Measurements from ENCODE around the gene UNC13C.

UNC13C gene

DNA sequence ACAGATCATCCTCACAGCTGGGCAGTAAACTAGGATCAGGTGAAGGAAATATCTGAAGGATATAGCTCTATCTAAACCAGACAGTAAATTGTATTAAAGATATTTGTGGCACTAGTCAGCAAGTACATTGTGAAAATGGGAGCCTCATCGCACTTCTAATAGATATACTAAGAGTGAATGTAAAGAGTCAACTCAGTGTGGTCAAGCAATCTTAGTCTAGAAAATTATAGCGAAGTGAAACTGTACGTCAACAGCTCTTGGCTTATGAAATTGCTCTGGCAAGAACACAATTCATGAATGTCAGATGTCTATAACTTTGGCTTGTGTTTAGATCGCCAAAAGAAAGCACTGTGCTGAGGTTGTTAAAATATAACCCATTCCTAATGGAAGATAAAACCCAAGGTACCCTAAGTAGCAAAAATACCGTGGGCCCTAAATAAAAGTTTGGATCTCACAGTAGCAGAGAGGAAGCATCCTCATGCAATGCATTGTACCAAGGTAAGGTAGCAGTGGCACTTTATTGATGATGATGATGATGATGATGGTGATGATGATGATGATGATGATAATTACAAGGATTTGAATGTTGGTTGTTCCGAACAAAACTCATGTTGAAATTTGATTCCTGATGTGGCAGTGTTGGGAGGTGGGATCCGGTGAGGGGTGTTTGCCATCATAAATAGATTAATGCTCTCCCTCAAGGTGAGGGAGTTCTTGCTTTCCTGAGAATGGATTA is 228.5 kb downstream of the UNC13C start:
- no peaks in the 10 kb centered on the region for H3K4me1 ChIP-seq (ENCODE audit: control insufficient read depth, insufficient read depth, low read length)
- H3K9me3 ChIP-seq (ENCODE audit: control insufficient read depth in 2 of 2, low read length in 2 of 2) = no peaks in the 10 kb centered on the region
- no peak overlapping the region for H3K4me3 ChIP-seq (ENCODE audit: low read length in 2 of 2)
- no peak overlapping the region for H3K27ac ChIP-seq (ENCODE audit: low read length)
- no peak overlapping the region for H3K9ac ChIP-seq (ENCODE audit: low read length in 2 of 2)
- no peaks in the 10 kb centered on the region for H3K27me3 ChIP-seq (ENCODE audit: control insufficient read depth in 1 of 2, insufficient read depth in 2 of 2, low read length in 2 of 2)
- H3K36me3 ChIP-seq (ENCODE audit: control insufficient read depth in 2 of 2, insufficient read depth in 2 of 2, low read length in 2 of 2) = no peaks in the 10 kb centered on the region

DNA sequence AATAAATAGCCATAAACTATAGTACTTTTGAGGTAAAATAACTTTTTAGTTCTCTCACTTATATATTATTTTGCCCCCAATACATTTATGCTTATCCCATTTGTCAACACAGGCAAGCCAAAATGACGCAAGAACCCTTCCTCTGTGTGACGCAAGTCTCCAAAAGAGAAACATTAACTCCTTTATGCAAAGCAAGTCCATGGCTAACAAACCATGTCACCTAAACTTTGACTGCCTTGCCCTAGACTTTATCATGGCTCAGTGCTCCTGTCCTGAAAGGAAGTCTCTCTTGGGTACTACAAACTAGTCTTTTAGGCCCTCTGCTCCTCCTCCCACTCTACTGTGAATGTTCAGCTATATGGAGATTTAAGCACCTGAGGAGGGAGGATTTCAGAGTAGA is 230.5 kb downstream of the UNC13C start:
- Histone ChIP-seq H3K27me3 (ENCODE audit: control insufficient read depth in 1 of 2, insufficient read depth in 2 of 2, low read length in 2 of 2) (no peaks in the 10 kb centered on the region), H3K27ac (ENCODE audit: low read length) (no peak overlapping the region), H3K9ac (ENCODE audit: low read length in 2 of 2) (no peak overlapping the region), H3K4me3 (ENCODE audit: low read length in 2 of 2) (no peak overlapping the region), H3K4me1 (ENCODE audit: control insufficient read depth, insufficient read depth, low read length) (no peaks in the 10 kb centered on the region), H3K9me3 (ENCODE audit: control insufficient read depth in 2 of 2, low read length in 2 of 2) (no peaks in the 10 kb centered on the region), H3K36me3 (ENCODE audit: control insufficient read depth in 2 of 2, insufficient read depth in 2 of 2, low read length in 2 of 2) (no peaks in the 10 kb centered on the region)

DNA sequence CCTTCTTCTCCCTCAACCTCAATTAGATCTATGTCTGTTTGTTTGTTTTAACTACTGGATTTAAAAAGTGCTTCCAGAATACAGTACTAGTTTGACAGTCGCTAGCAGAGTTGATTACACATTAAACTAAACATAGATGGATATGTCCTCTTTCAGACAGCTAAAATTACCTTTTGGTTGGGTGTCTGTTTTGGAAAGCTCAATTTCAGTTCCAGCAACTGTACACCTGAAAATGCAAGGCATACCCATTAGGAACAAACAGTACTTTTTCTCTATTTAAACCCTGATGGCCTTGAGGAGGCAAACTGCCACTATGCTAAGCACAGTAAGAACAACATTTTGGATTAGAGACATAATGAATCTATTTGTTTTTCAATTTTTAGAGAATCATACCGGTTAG is 234.4 kb downstream of the UNC13C start:
- no peaks in the 10 kb centered on the region for H3K36me3 ChIP-seq (ENCODE audit: control insufficient read depth in 2 of 2, insufficient read depth in 2 of 2, low read length in 2 of 2)
- H3K27ac ChIP-seq (ENCODE audit: low read length) = no peak overlapping the region
- no peak overlapping the region for H3K4me3 ChIP-seq (ENCODE audit: low read length in 2 of 2)
- H3K4me1 ChIP-seq (ENCODE audit: control insufficient read depth, insufficient read depth, low read length) = no peaks in the 10 kb centered on the region
- no peaks in the 10 kb centered on the region for H3K9me3 ChIP-seq (ENCODE audit: control insufficient read depth in 2 of 2, low read length in 2 of 2)
- no peak overlapping the region for H3K9ac ChIP-seq (ENCODE audit: low read length in 2 of 2)
- no peaks in the 10 kb centered on the region for H3K27me3 ChIP-seq (ENCODE audit: control insufficient read depth in 1 of 2, insufficient read depth in 2 of 2, low read length in 2 of 2)

DNA sequence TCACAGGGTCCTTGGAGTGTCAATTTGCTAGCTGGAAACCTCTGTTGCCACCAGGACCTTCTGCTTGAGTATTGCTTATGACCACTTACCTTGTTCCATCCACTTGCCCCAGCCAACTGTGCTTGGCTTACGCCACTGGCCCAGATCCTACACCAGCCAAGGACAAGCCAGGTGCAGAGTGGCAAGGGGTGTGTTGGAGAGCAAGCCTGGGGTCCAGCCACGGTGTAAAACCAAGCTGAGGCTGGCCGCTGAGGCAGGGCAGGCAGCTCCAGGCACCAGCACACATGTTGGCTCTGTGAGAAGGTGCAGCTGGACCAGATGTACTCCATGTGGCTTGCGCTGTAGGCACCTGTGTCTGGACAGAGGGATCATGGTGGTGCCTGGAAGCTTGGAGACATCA is 248.2 kb downstream of the UNC13C start:
- Histone ChIP-seq H3K27me3 (ENCODE audit: control insufficient read depth in 1 of 2, insufficient read depth in 2 of 2, low read length in 2 of 2) (no peaks in the 10 kb centered on the region), H3K4me1 (ENCODE audit: control insufficient read depth, insufficient read depth, low read length) (no peaks in the 10 kb centered on the region), H3K9ac (ENCODE audit: low read length in 2 of 2) (no peak overlapping the region)

DNA sequence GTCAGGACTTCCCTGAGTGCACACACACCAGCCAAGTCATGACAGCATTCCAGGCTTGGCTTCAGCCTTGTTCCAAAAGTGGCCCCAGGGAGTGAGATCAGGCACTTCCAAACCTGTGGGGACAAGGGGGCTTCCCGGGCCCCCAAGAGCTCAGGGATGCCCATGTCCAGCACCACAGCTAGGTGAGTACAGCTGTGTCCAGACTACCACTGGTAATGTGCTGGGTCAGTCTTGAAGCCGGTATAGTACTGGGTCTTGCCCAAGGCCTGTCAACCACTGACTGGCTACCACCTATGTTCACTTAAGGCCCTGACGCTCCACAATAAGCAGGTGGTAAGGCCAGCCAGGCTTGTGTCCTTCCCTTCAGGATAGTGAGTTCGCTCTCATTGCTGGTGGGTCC is 249.3 kb downstream of the UNC13C start:
- no peaks in the 10 kb centered on the region for H3K36me3 ChIP-seq (ENCODE audit: control insufficient read depth in 2 of 2, insufficient read depth in 2 of 2, low read length in 2 of 2)
- no peak overlapping the region for H3K4me3 ChIP-seq (ENCODE audit: low read length in 2 of 2)
- no peak overlapping the region for H3K27ac ChIP-seq (ENCODE audit: low read length)
- no peak overlapping the region for H3K9ac ChIP-seq (ENCODE audit: low read length in 2 of 2)
- H3K4me1 ChIP-seq (ENCODE audit: control insufficient read depth, insufficient read depth, low read length) = no peaks in the 10 kb centered on the region
- H3K9me3 ChIP-seq (ENCODE audit: control insufficient read depth in 2 of 2, low read length in 2 of 2) = peaks cover 0 to 2% of the 10 kb centered on the region in 2 donors
- H3K27me3 ChIP-seq (ENCODE audit: control insufficient read depth in 1 of 2, insufficient read depth in 2 of 2, low read length in 2 of 2) = no peaks in the 10 kb centered on the region

More for the DNA sequence above, 248.2 kb downstream of the UNC13C start:
- Histone ChIP-seq H3K36me3 (ENCODE audit: control insufficient read depth in 2 of 2, insufficient read depth in 2 of 2, low read length in 2 of 2) (no peaks in the 10 kb centered on the region), H3K27ac (ENCODE audit: low read length) (no peak overlapping the region), H3K9me3 (ENCODE audit: control insufficient read depth in 2 of 2, low read length in 2 of 2) (peaks cover 0 to 2% of the 10 kb centered on the region in 2 donors), H3K4me3 (ENCODE audit: low read length in 2 of 2) (no peak overlapping the region)

DNA sequence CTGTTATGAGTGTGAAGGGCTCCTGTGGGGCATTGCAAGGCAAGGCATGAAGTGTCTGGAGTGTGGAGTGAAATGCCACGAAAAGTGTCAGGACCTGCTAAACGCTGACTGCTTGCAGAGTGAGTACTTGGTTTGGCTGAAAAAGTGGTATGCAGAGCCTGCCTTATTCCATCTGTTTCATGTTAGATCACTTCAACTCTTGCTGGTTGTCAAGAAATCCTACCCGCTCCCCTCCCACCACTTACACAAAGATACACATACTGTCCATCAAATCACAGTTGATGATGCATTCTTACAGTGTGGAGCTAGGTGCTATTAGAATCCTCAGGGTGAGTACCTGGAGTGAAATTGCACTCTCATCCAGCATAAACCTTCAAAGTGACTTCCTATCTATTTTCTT is 272.1 kb downstream of the UNC13C start:
- Histone ChIP-seq H3K27me3 (ENCODE audit: control insufficient read depth in 1 of 2, insufficient read depth in 2 of 2, low read length in 2 of 2) (no peaks in the 10 kb centered on the region), H3K9ac (ENCODE audit: low read length in 2 of 2) (no peak overlapping the region), H3K27ac (ENCODE audit: low read length) (no peak overlapping the region), H3K36me3 (ENCODE audit: control insufficient read depth in 2 of 2, insufficient read depth in 2 of 2, low read length in 2 of 2) (no peaks in the 10 kb centered on the region), H3K4me3 (ENCODE audit: low read length in 2 of 2) (no peak overlapping the region), H3K9me3 (ENCODE audit: control insufficient read depth in 2 of 2, low read length in 2 of 2) (no peaks in the 10 kb centered on the region), H3K4me1 (ENCODE audit: control insufficient read depth, insufficient read depth, low read length) (no peaks in the 10 kb centered on the region)

DNA sequence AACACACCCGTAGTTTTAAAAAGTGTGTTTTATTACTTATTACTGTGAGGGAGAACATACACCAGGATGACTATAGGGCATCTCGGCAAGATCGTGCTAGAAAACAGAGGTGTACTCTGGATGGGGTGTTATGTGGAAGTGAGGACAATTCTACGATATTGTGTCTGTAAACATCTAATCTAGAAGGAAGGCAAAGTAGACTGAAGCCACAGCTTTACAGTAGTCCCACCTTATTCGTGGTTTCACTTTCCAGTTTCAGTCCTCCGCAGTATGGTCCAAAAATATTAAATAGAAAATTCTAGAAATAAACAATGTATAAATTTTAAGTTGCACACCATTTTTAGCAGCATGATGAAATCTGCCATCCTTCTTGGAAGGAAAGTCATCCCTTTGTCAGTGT is 277.9 kb downstream of the UNC13C start:
- H3K9me3 ChIP-seq (ENCODE audit: control insufficient read depth in 2 of 2, low read length in 2 of 2) = no peaks in the 10 kb centered on the region
- H3K27ac ChIP-seq (ENCODE audit: low read length) = no peak overlapping the region
- no peaks in the 10 kb centered on the region for H3K4me1 ChIP-seq (ENCODE audit: control insufficient read depth, insufficient read depth, low read length)
- no peaks in the 10 kb centered on the region for H3K36me3 ChIP-seq (ENCODE audit: control insufficient read depth in 2 of 2, insufficient read depth in 2 of 2, low read length in 2 of 2)
- no peak overlapping the region for H3K9ac ChIP-seq (ENCODE audit: low read length in 2 of 2)
- no peaks in the 10 kb centered on the region for H3K27me3 ChIP-seq (ENCODE audit: control insufficient read depth in 1 of 2, insufficient read depth in 2 of 2, low read length in 2 of 2)
- no peak overlapping the region for H3K4me3 ChIP-seq (ENCODE audit: low read length in 2 of 2)

DNA sequence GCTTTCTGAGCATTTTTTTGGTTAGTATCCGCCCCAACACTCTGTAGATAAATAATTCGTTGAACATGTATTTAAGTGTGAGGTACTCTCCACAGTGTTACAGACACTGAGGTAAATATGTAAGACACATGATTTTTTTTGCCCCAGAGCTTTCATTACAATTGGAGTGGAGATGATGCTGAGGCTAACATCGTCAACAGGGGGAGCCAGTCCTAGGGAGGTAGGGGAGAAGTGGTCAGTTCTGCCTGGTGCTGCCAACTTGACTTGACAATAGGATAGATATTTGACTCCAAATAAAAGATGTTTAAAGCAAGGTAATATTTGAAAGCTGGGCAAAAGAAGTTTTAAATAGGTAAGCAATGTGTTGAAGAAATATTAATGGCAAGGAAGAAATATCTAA is 295.7 kb downstream of the UNC13C start:
- H3K9me3 ChIP-seq (ENCODE audit: control insufficient read depth in 2 of 2, low read length in 2 of 2) = no peaks in the 10 kb centered on the region
- no peaks in the 10 kb centered on the region for H3K36me3 ChIP-seq (ENCODE audit: control insufficient read depth in 2 of 2, insufficient read depth in 2 of 2, low read length in 2 of 2)
- no peaks in the 10 kb centered on the region for H3K27me3 ChIP-seq (ENCODE audit: control insufficient read depth in 1 of 2, insufficient read depth in 2 of 2, low read length in 2 of 2)
- no peak overlapping the region for H3K4me3 ChIP-seq (ENCODE audit: low read length in 2 of 2)
- no peak overlapping the region for H3K9ac ChIP-seq (ENCODE audit: low read length in 2 of 2)
- H3K27ac ChIP-seq (ENCODE audit: low read length) = no peak overlapping the region
- H3K4me1 ChIP-seq (ENCODE audit: control insufficient read depth, insufficient read depth, low read length) = no peaks in the 10 kb centered on the region

DNA sequence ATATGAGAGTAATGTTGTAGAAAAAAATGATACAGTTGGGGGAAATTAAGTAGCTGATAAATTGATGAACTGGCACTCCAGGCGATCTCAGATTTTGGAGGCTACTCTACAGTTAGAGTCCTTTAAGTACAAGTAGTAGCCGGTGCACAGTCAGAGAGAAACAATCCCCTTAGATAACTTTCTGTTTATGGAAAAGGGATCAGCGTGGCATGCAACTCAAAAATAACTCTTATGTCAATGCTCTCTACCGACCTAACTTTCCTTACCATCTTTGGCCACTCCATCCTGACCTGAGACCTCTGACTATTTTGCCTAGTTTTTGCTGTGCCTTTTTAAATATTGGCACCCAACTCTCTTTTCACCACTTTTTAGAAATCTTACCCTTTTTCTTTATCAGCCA is 299.6 kb downstream of the UNC13C start:
- Histone ChIP-seq H3K9ac (ENCODE audit: low read length in 2 of 2) (no peak overlapping the region), H3K27me3 (ENCODE audit: control insufficient read depth in 1 of 2, insufficient read depth in 2 of 2, low read length in 2 of 2) (no peaks in the 10 kb centered on the region), H3K4me1 (ENCODE audit: control insufficient read depth, insufficient read depth, low read length) (no peaks in the 10 kb centered on the region), H3K27ac (ENCODE audit: low read length) (no peak overlapping the region), H3K36me3 (ENCODE audit: control insufficient read depth in 2 of 2, insufficient read depth in 2 of 2, low read length in 2 of 2) (no peaks in the 10 kb centered on the region), H3K9me3 (ENCODE audit: control insufficient read depth in 2 of 2, low read length in 2 of 2) (no peaks in the 10 kb centered on the region), H3K4me3 (ENCODE audit: low read length in 2 of 2) (no peak overlapping the region)

DNA sequence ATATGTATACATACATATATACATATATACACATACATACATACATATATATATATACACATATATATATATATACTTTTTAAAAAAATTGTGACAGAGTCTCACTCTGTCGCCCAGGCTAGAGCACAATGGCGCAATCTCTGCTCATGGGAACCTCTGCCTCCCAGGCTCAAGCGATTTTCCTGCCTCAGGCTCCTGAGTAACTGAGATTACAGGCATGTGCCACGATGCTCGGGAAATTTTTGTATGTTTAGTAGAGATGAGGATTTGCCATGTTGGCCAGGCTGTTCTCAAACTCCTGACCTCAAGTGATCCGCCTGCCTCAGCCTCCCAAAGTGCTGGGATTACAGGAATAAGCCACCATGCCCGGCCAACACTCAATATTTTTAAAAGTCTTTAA is 302.5 kb downstream of the UNC13C start:
- no peaks in the 10 kb centered on the region for H3K4me1 ChIP-seq (ENCODE audit: control insufficient read depth, insufficient read depth, low read length)
- H3K9me3 ChIP-seq (ENCODE audit: control insufficient read depth in 2 of 2, low read length in 2 of 2) = no peaks in the 10 kb centered on the region
- no peak overlapping the region for H3K9ac ChIP-seq (ENCODE audit: low read length in 2 of 2)
- no peak overlapping the region for H3K4me3 ChIP-seq (ENCODE audit: low read length in 2 of 2)
- H3K36me3 ChIP-seq (ENCODE audit: control insufficient read depth in 2 of 2, insufficient read depth in 2 of 2, low read length in 2 of 2) = no peaks in the 10 kb centered on the region
- H3K27ac ChIP-seq (ENCODE audit: low read length) = no peak overlapping the region
- H3K27me3 ChIP-seq (ENCODE audit: control insufficient read depth in 1 of 2, insufficient read depth in 2 of 2, low read length in 2 of 2) = no peaks in the 10 kb centered on the region

DNA sequence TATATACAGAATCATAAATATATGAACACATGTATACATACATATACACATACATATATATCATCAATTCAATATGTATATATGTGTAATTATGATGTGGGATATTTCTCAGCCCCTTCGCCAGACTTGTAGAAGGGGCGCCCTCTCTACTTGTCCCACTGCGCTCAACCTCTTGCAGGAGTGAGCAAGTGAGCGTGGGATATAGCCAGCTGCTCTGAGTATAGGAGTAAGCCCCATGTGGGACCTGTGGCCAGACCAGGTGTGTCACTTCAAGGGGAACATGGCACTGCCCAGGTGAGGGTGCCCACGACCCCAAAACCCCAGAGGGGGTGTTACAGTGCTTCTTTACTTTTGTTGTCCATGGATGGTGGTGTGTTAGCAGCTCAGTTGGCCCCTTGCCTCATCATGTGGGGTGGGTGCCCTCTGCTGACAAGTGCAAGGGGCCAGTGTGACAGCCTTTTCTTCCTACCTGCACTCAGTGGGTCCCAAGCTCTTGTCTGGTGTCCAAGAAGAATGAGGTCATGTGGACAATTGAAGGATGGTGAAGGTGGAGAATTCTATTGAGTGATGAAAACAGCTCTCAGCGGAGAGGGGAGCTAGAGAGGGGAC is 304.1 kb downstream of the UNC13C start:
- Histone ChIP-seq H3K9ac (ENCODE audit: low read length in 2 of 2) (no peak overlapping the region), H3K4me3 (ENCODE audit: low read length in 2 of 2) (no peak overlapping the region), H3K27ac (ENCODE audit: low read length) (no peak overlapping the region)

More for the DNA sequence above, 304.1 kb downstream of the UNC13C start:
- Histone ChIP-seq H3K4me1 (ENCODE audit: control insufficient read depth, insufficient read depth, low read length) (no peaks in the 10 kb centered on the region), H3K9me3 (ENCODE audit: control insufficient read depth in 2 of 2, low read length in 2 of 2) (no peaks in the 10 kb centered on the region), H3K36me3 (ENCODE audit: control insufficient read depth in 2 of 2, insufficient read depth in 2 of 2, low read length in 2 of 2) (no peaks in the 10 kb centered on the region), H3K27me3 (ENCODE audit: control insufficient read depth in 1 of 2, insufficient read depth in 2 of 2, low read length in 2 of 2) (no peaks in the 10 kb centered on the region)
